SH-SY5Y (cell line): ENCODE results near the gene HLCS.

Experiments used
- GATA2 ChIP-seq: IDR thresholded peaks from 2 replicates; pipeline ENCODE4 v1.6.1; 2011; ENCODE audit warnings: mild to moderate bottlenecking, low read depth, low read length
- GATA3 ChIP-seq: IDR thresholded peaks from 2 replicates; pipeline ENCODE4 v1.6.1; 2011; ENCODE audit warnings: low read depth, mild to moderate bottlenecking, low read length, moderate library complexity

Gene HLCS

GRCh38 chr21:36821032-36821299 lies 145.5 kb downstream of the HLCS start:
- TF ChIP-seq GATA3 (no peak), GATA2 (no peak)

GRCh38 chr21:36820176-36821031 lies 146.1 kb downstream of the HLCS start:
- TF ChIP-seq GATA2: no peak
- TF ChIP-seq GATA3: no peak

GRCh38 chr21:36817732-36818450 lies 148.6 kb downstream of the HLCS start:
- no peak for TF ChIP-seq GATA2
- no peak for TF ChIP-seq GATA3

- TF ChIP-seq GATA2: no peak
- no peak for TF ChIP-seq GATA3
Measured at GRCh38 chr21:36816561-36817130, 149.8 kb downstream of the HLCS start.

- TF ChIP-seq GATA2 (no peak), GATA3 (no peak)
Measured at GRCh38 chr21:36815284-36815683, 151.2 kb downstream of the HLCS start.

- TF ChIP-seq GATA3 (no peak), GATA2 (no peak)
Measured at GRCh38 chr21:36813052-36813451, 153.4 kb downstream of the HLCS start.

GRCh38 chr21:36811762-36812161 lies 154.7 kb downstream of the HLCS start:
- TF ChIP-seq GATA2 (no peak), GATA3 (no peak)

- TF ChIP-seq GATA2: no peak
- no peak for TF ChIP-seq GATA3
Measured at GRCh38 chr21:36810443-36810842, 156.0 kb downstream of the HLCS start.

- TF ChIP-seq GATA2: no peak
Measured at GRCh38 chr21:36807422-36807928, 159.0 kb downstream of the HLCS start.

GRCh38 chr21:36806103-36806502 lies 160.4 kb downstream of the HLCS start:
- TF ChIP-seq GATA3 (no peak), GATA2 (no peak)

- TF ChIP-seq GATA2 (no peak), GATA3 (no peak)
Measured at GRCh38 chr21:36804874-36805611, 161.4 kb downstream of the HLCS start.

GRCh38 chr21:36803816-36804439 lies 162.5 kb downstream of the HLCS start:
- TF ChIP-seq GATA3: no peak
- no peak for TF ChIP-seq GATA2

- TF ChIP-seq GATA3: no peak
- no peak for TF ChIP-seq GATA2
Measured at GRCh38 chr21:36803051-36803645, 163.3 kb downstream of the HLCS start.
